Adrenal gland (tissue), 12 donors: ENCODE results near the gene BACH2. TPM values are rescaled to one million over a fixed set of nuclear protein-coding genes. Genes with fewer than 3 reads are reported as not detected.

Source experiments
- DNase-seq, 7 donors: peaks; one replicate each; pipeline ENCODE4 v3.0.0-alpha.2; 2019 to 2020
- H3K27ac ChIP-seq, 5 donors: fragments of 200-600 bp; sonication (generic) in 4 of 5; 1 replicate in 3 of 5; 2 replicates in 2 of 5; pipeline versions ENCODE4 v1.5.1 to v1.8.0; 2016 to 2020; ENCODE audit warnings: mild to moderate bottlenecking in 1 of 5
- H3K27me3 ChIP-seq: fragments of 200-600 bp; 2 replicates; pipeline ENCODE4 v1.8.0; 2021
- H3K36me3 ChIP-seq, 2 donors: fragments of 200-600 bp; replicated peaks in 1 of 2; 1 replicate in 1 of 2; 2 replicates in 1 of 2; pipeline versions ENCODE4 v1.5.1 to v1.8.0; 2018 to 2022
- H3K4me1 ChIP-seq, 2 donors: fragments of 200-600 bp; replicated peaks in 1 of 2; 1 replicate in 1 of 2; 2 replicates in 1 of 2; pipeline versions ENCODE4 v1.5.1 to v1.8.0; 2018 to 2021
- H3K4me3 ChIP-seq, 4 donors: fragments of 200-600 bp; sonication (generic) in 3 of 4; one replicate each; pipeline ENCODE4 v1.5.1; 2016 to 2018
- H3K9me3 ChIP-seq, 3 donors: fragments of 200-600 bp; sonication (generic) in 1 of 3; replicated peaks in 1 of 3; 1 replicate in 2 of 3; 2 replicates in 1 of 3; pipeline versions ENCODE4 v1.5.1 to v1.8.0; 2016 to 2021
- POLR2A ChIP-seq, 2 donors: fragments of 450-650 bp; IDR thresholded peaks; one replicate each; pipeline ENCODE4 v1.6.1; 2017; ENCODE audit warnings: antibody characterized with exemption in 2 of 2, mild to moderate bottlenecking in 2 of 2, moderate library complexity in 1 of 2
- whole genome bisulfite sequencing, 4 donors: extraction: QIAGEN DNeasy Blood & Tissue Kit in 2 of 4; methylation state at CpG; one replicate each; pipeline versions ENCODE4 v1.1.5 to v1.1.7; 2013 to 2017; 5-methylcytosine and 5-hydroxymethylcytosine counted together
- intact Hi-C, 2 donors: fragments of 100-400 bp; cut with DNase I; formaldehyde crosslinking; loops; one replicate each; pipeline versions ENCODE4 v1.14.1 to v1.15.0; 2022 to 2023
- polyA plus RNA-seq, 3 donors: library from polyadenylated mRNA; stranded (reverse); fragments of 200-250 nt in 2 of 3; fragments of 350-450 nt in 1 of 3; fragmentation: Illumina TruSeq in 1 of 3; extraction: RNeasy Lipid Tissue Mini Kit (QIAGEN cat#74804) in 1 of 3; gene quantifications; one replicate each; pipeline ENCODE4 v1.2.3, GENCODE V29; 2013 to 2014
- total RNA-seq, 9 donors: library from RNA; depleted of rRNA in 4 of 9; stranded (reverse); fragments of >200 nt in 4 of 9; fragments of 120-200 nt in 1 of 9; fragmentation: NEBNext Ultra II Directional in 1 of 9; extraction: Animal tissue kit (Norgen Biotek cat#: 25700) in 1 of 9; gene quantifications; one replicate each; pipeline versions ENCODE4 v1.1.0 to v1.2.4, GENCODE V29; 2013 to 2023
- TF ChIP-seq, protein P1 (sequence below), 6 experiments: fragments of 450-650 bp in 4 of 6; fragments of 200-600 bp in 2 of 6; sonication (generic) in 1 of 6; IDR thresholded peaks; 1 replicate in 5 of 6; 2 replicates in 1 of 6; pipeline versions ENCODE4 v1.5.1 to v1.8.0; 2016 to 2021; ENCODE audit warnings: antibody characterized with exemption in 6 of 6, mild to moderate bottlenecking in 2 of 6, moderate library complexity in 1 of 6
- donor health status: healthy with polysubstance abuse.
- donor health status: Bipolar disorder and iron deficiency.
- donor health status: DM: yes; HTN: yes; CAD: no.
- donor health status: DM: no; HTN: no; CAD: no.
- donor health status: DM: no; HTN: no; CAD: no.
- donor health status: DM: yes; HTN: yes; CAD: no.

The BACH2 gene
- total and polyA plus RNA-seq, 12 donors = 0.08 to 2.9 (median 0.83) TPM

- Histone ChIP-seq H3K9me3 (no peaks in the 10 kb centered on the region), H3K4me3 (no peak overlapping the region), H3K27ac (no peak overlapping the region), H3K27me3 (peaks cover 1% of the 10 kb centered on the region), H3K36me3 (no peaks in the 10 kb centered on the region), H3K4me1 (no peaks in the 10 kb centered on the region)
- 90 to 94% (median 91%) methylated on average over 5 of the region's 5 CpGs for WGBS, 4 donors
- TF ChIP-seq, protein P1, sequence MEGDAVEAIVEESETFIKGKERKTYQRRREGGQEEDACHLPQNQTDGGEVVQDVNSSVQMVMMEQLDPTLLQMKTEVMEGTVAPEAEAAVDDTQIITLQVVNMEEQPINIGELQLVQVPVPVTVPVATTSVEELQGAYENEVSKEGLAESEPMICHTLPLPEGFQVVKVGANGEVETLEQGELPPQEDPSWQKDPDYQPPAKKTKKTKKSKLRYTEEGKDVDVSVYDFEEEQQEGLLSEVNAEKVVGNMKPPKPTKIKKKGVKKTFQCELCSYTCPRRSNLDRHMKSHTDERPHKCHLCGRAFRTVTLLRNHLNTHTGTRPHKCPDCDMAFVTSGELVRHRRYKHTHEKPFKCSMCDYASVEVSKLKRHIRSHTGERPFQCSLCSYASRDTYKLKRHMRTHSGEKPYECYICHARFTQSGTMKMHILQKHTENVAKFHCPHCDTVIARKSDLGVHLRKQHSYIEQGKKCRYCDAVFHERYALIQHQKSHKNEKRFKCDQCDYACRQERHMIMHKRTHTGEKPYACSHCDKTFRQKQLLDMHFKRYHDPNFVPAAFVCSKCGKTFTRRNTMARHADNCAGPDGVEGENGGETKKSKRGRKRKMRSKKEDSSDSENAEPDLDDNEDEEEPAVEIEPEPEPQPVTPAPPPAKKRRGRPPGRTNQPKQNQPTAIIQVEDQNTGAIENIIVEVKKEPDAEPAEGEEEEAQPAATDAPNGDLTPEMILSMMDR (IDR thresholded peaks at IDR 0.05) = no peak
- intact Hi-C loops = no loop called here
- no peak for DNase-seq
Measured at GRCh38 chr6:89927264-89927663, 369.4 kb downstream of the BACH2 start.

- TF ChIP-seq, protein P1 (IDR thresholded peaks at IDR 0.05) = no peak
- TF ChIP-seq POLR2A (IDR thresholded peaks at IDR 0.05) = no peak
- peaks cover 10% of the 10 kb centered on the region for H3K27me3 ChIP-seq
- no peak for DNase-seq
- no peak overlapping the region for H3K27ac ChIP-seq
- H3K36me3 ChIP-seq = no peaks in the 10 kb centered on the region
- 62 to 79% (median 77%) methylated on average over 2 of the region's 2 CpGs for WGBS, 4 donors
- no peaks in the 10 kb centered on the region for H3K9me3 ChIP-seq
- H3K4me3 ChIP-seq = no peak overlapping the region
- no peaks in the 10 kb centered on the region for H3K4me1 ChIP-seq
- intact Hi-C loops = no loop called here
Measured at GRCh38 chr6:89925826-89926225, 370.8 kb downstream of the BACH2 start.

GRCh38 chr6:89924231-89924630, 372.4 kb downstream of the BACH2 start:
- H3K27ac ChIP-seq = no peak overlapping the region
- intact Hi-C loops = no loop called here
- H3K4me3 ChIP-seq = no peak overlapping the region
- WGBS, 4 donors = 59 to 71% (median 63%) methylated on average over 5 of the region's 5 CpGs
- no peaks in the 10 kb centered on the region for H3K9me3 ChIP-seq
- DNase-seq = no peak
- TF ChIP-seq, protein P1 (IDR thresholded peaks at IDR 0.05) = no peak
- TF ChIP-seq POLR2A (IDR thresholded peaks at IDR 0.05) = no peak
- H3K36me3 ChIP-seq = no peaks in the 10 kb centered on the region
- H3K4me1 ChIP-seq = no peaks in the 10 kb centered on the region
- H3K27me3 ChIP-seq = peaks cover 10% of the 10 kb centered on the region

DNA sequence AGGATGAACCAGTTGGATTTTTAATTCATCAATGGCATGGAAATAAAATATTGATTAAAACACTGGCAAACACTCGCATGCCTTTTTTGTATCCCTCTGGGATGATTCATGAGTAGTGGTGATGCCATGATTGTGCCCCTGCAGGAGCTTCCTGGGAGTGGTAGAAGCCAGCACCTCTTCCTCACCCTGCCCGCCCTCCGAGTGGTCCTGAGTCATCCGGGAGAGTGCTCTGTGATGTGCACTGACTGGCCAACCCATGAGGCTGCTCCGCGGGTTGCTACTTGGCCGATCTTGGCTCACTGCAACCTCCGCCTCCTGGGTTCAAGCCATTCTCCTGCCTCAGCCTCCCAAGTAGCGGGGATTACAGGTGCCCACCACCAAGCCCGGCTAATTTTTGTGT, 375.0 kb downstream of the BACH2 start:
- TF ChIP-seq, protein P1 (IDR thresholded peaks at IDR 0.05) = no peak
- TF ChIP-seq POLR2A (IDR thresholded peaks at IDR 0.05) = no peak
- intact Hi-C loops = no loop called here
- Histone ChIP-seq H3K4me3 (no peak overlapping the region), H3K27me3 (peaks cover 10% of the 10 kb centered on the region), H3K36me3 (no peaks in the 10 kb centered on the region), H3K9me3 (no peaks in the 10 kb centered on the region), H3K4me1 (no peaks in the 10 kb centered on the region), H3K27ac (no peak overlapping the region)
- 85 to 92% (median 88%) methylated on average over 9 to 10 of the region's 10 CpGs for WGBS, 4 donors
- DNase-seq = no peak
